Gastrocnemius medialis (tissue), 4 donors: ENCODE data around the gene ATRIP. TPM values are rescaled to one million over a fixed set of nuclear protein-coding genes. Genes with fewer than 3 reads are reported as not detected.

Source experiments
- ATAC-seq, 2 donors: fragments of 150-250 bp; one replicate each; pipeline ENCODE4 v1.9.1; 2016
- DNase-seq, 2 donors: peaks; one replicate each; pipeline ENCODE4 v3.0.0-alpha.2; 2019
- H3K27ac ChIP-seq, 4 donors: fragments of 200-600 bp; sonication (generic); 1 replicate in 1 of 4; 2 replicates in 3 of 4; pipeline ENCODE4 v1.5.1; 2016 to 2018; ENCODE audit warnings: mild to moderate bottlenecking in 2 of 4, moderate library complexity in 1 of 4
- H3K27me3 ChIP-seq, 3 donors: fragments of 200-600 bp; sonication (generic) in 2 of 3; 1 replicate in 1 of 3; 2 replicates in 2 of 3; pipeline versions ENCODE4 v1.5.1 to v1.6.0; 2016 to 2019; ENCODE audit warnings: mild to moderate bottlenecking in 1 of 3, moderate library complexity in 1 of 3
- H3K36me3 ChIP-seq, 2 donors: fragments of 200-600 bp; sonication (generic) in 1 of 2; one replicate each; pipeline ENCODE4 v1.5.1; 2017 to 2018
- H3K4me1 ChIP-seq, 2 donors: fragments of 200-600 bp; sonication (generic) in 1 of 2; one replicate each; pipeline ENCODE4 v1.5.1; 2016 to 2017; ENCODE audit warnings: mild to moderate bottlenecking in 2 of 2
- H3K4me3 ChIP-seq, 4 donors: fragments of 200-600 bp; sonication (generic) in 3 of 4; 1 replicate in 1 of 4; 2 replicates in 3 of 4; pipeline ENCODE4 v1.5.1; 2016 to 2019; ENCODE audit warnings: mild to moderate bottlenecking in 2 of 4
- H3K9me3 ChIP-seq, 3 donors: fragments of 200-600 bp; sonication (generic) in 2 of 3; 1 replicate in 1 of 3; 2 replicates in 2 of 3; pipeline ENCODE4 v1.5.1; 2016 to 2019
- POLR2A ChIP-seq, 2 donors: fragments of 450-650 bp; IDR thresholded peaks; one replicate each; pipeline ENCODE4 v1.6.1; 2017; ENCODE audit warnings: antibody characterized with exemption in 2 of 2, mild to moderate bottlenecking in 2 of 2, moderate library complexity in 2 of 2
- in situ Hi-C, 4 donors: fragments of 200-750 bp; cut with MboI; loops; one replicate each; pipeline versions ENCODE4 v1.15.0 to v1.8.0; 2017; ENCODE audit warnings: low sequenced_read_pairs in 4 of 4
- intact Hi-C: fragments of 100-400 bp; cut with DNase I; formaldehyde crosslinking; loops from one replicate; pipeline ENCODE4 v1.15.1; 2023; ENCODE audit warnings: low total_unique reads
- total RNA-seq, 4 donors: library from RNA; depleted of rRNA; stranded (reverse); fragments of >200 nt; gene quantifications; one replicate each; pipeline versions ENCODE4 v1.1.0 to v1.2.3, GENCODE V29; 2016
- TF ChIP-seq, protein P1 (sequence below), 5 experiments: fragments of 450-650 bp in 3 of 5; fragments of 200-600 bp in 2 of 5; sonication (generic) in 2 of 5; IDR thresholded peaks in 4 of 5; conservative IDR thresholded peaks in 1 of 5; 1 replicate in 4 of 5; 2 replicates in 1 of 5; pipeline ENCODE4 v1.5.1; 2016 to 2019; ENCODE audit warnings: antibody characterized with exemption in 5 of 5, mild to moderate bottlenecking in 3 of 5, moderate library complexity in 3 of 5

ATRIP gene
- total RNA-seq, 4 donors from 2014 or later = 4.8 to 7.2 (median 7.0) TPM

DNA sequence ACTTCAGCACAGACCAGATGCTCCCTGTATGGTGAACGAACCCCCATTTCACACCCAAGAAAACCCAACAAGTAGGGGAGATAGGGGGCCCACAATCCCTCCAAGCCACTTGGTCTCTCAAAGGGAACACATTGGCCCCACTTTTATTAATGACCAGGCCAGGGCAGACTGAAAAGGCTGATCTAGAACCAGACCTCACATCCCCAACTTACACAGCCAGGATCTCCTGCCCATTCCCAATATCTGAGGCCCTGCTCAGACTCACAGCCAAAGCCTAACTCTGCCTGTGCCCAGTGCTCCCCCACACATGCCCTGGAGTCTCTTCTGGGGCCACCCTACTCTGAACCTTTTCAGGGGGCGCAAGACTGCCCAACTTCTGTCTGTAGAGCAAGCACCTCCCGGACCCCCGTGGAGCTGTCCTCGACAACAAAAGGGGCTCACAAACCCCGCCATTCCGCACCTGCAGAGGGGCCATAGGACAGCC is 18.4 kb upstream of the ATRIP start:
- Histone ChIP-seq H3K36me3 (no peaks in the 10 kb centered on the region), H3K4me1 (peaks cover 5 to 9% of the 10 kb centered on the region in 2 donors)

DNA sequence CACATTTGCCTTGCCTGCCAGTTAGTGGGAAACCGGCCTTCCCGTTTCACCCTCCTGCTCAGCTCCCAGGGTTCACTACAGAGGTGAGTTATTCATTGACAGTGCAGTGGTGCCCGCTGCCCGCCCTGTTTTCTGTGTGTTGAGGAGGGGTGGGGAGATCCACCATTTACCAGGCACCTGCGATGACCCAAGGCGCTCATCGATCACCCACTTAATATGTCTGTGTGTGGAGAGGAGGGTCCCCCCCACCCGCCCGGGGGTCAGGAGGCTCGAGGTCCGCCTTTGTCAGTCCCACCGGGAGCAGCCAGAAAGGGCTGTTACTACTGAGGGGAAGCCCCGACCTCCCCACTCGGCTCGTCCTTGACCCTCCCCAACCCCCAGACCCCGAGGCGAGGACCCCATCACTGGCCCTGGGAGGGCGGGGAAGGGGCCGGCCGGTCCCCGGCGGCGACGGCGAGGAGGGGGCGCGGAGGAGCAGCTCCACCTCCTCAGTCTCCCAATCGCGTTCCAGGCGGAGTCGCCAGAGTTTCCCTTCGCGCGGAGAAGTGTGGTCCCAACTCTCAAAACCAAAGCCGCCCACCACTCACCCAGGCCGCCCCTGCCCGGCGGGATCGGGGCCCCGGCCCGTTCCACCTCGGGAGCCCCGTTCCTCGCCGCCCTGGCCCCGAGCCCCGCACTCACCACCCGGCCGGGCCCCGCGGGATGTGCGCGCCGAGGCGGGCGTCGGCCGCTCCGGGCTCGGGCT is 17.8 kb upstream of the ATRIP start:
- H3K4me3 ChIP-seq = peak overlapping the region; percentile 65 to 78 (median 74)
- peak overlapping the region; percentile 0 to 73 (median 58) for H3K27ac ChIP-seq
- in situ Hi-C loops = no loop called here
- ATAC-seq (peak; percentile 19 to 45), DNase-seq (no peak)
- peaks cover 0 to 10% (median 0%) of the 10 kb centered on the region in 3 donors for H3K27me3 ChIP-seq
- H3K36me3 ChIP-seq = no peaks in the 10 kb centered on the region
- H3K4me1 ChIP-seq = peaks cover 5 to 9% of the 10 kb centered on the region in 2 donors
- no peaks in the 10 kb centered on the region for H3K9me3 ChIP-seq
- TF ChIP-seq, protein P1, sequence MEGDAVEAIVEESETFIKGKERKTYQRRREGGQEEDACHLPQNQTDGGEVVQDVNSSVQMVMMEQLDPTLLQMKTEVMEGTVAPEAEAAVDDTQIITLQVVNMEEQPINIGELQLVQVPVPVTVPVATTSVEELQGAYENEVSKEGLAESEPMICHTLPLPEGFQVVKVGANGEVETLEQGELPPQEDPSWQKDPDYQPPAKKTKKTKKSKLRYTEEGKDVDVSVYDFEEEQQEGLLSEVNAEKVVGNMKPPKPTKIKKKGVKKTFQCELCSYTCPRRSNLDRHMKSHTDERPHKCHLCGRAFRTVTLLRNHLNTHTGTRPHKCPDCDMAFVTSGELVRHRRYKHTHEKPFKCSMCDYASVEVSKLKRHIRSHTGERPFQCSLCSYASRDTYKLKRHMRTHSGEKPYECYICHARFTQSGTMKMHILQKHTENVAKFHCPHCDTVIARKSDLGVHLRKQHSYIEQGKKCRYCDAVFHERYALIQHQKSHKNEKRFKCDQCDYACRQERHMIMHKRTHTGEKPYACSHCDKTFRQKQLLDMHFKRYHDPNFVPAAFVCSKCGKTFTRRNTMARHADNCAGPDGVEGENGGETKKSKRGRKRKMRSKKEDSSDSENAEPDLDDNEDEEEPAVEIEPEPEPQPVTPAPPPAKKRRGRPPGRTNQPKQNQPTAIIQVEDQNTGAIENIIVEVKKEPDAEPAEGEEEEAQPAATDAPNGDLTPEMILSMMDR (IDR thresholded peaks at IDR 0.05 in 4 of 5, conservative IDR thresholded peaks at IDR 0.05 in 1 of 5) = no peak
- TF ChIP-seq POLR2A (IDR thresholded peaks at IDR 0.05) = peak; percentile 27 to 44
- intact Hi-C loops = loop anchor here (1.0 kb wide), 1 partner anchor 38 kb away; a partner anchor contains a TSS

More for the DNA sequence above, 18.4 kb upstream of the ATRIP start:
- Histone ChIP-seq H3K4me3 (peak overlapping the region; percentile 65 to 78 (median 74)), H3K9me3 (no peaks in the 10 kb centered on the region), H3K27ac (peak overlapping the region; percentile 0 to 73 (median 58)), H3K27me3 (peaks cover 0 to 10% (median 0%) of the 10 kb centered on the region in 3 donors)
- DNase-seq (no peak), ATAC-seq (no peak)
- intact Hi-C loops (no loop called here), in situ Hi-C loops (no loop called here)
- TF ChIP-seq, protein P1 (IDR thresholded peaks at IDR 0.05 in 4 of 5, conservative IDR thresholded peaks at IDR 0.05 in 1 of 5) = no peak
- TF ChIP-seq POLR2A (IDR thresholded peaks at IDR 0.05) = no peak

DNA sequence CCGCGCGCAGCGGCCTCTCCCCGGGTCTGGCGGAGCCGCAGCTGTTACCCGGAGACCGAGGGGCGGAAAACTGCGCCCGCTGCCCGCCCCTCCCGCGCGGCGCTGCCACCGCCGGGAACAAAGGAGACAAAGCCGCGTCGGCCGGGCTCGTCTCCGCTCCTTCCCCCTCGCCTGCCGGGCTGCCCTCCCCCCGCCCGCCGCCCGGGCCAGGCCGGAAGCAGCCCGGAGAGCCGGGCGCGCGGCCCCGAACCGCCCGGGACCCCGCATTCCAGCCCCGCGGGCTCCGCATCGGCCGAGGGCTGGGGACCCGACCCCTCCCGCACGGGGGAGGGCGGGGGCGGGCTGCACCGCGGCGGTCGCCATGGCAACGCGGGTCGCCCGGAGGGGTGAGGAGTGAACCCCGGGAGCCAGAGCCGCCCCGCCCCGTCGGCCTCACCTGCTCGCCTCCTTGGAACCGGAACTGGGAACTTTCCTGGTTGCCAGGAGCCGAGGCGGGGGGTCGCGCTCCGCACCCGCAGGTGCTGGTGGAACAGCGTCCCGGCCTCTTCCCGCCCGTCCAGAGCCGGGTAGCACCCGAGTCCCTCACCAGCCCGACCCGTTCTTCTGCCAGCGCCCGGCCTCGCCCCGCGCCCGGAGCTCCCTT is 17.1 kb upstream of the ATRIP start:
- DNase-seq (peak in 1 of 2 donors; percentile 17), ATAC-seq (peak; percentile 52 to 57)
- Histone ChIP-seq H3K27ac (peak overlapping the region; percentile 23 to 73 (median 58)), H3K4me1 (peaks cover 5 to 9% of the 10 kb centered on the region in 2 donors), H3K27me3 (peaks cover 0 to 10% (median 0%) of the 10 kb centered on the region in 3 donors), H3K4me3 (peak overlapping the region; percentile 65 to 78 (median 74)), H3K9me3 (no peaks in the 10 kb centered on the region), H3K36me3 (no peaks in the 10 kb centered on the region)
- intact Hi-C loops = loop anchor here (1.0 kb wide), 1 partner anchor 37 kb away; a partner anchor contains a TSS
- in situ Hi-C loops = no loop called here
- TF ChIP-seq, protein P1 (IDR thresholded peaks at IDR 0.05 in 4 of 5, conservative IDR thresholded peaks at IDR 0.05 in 1 of 5) = no peak
- peak in 1 of 2 donors; percentile 4 for TF ChIP-seq POLR2A (IDR thresholded peaks at IDR 0.05)

DNA sequence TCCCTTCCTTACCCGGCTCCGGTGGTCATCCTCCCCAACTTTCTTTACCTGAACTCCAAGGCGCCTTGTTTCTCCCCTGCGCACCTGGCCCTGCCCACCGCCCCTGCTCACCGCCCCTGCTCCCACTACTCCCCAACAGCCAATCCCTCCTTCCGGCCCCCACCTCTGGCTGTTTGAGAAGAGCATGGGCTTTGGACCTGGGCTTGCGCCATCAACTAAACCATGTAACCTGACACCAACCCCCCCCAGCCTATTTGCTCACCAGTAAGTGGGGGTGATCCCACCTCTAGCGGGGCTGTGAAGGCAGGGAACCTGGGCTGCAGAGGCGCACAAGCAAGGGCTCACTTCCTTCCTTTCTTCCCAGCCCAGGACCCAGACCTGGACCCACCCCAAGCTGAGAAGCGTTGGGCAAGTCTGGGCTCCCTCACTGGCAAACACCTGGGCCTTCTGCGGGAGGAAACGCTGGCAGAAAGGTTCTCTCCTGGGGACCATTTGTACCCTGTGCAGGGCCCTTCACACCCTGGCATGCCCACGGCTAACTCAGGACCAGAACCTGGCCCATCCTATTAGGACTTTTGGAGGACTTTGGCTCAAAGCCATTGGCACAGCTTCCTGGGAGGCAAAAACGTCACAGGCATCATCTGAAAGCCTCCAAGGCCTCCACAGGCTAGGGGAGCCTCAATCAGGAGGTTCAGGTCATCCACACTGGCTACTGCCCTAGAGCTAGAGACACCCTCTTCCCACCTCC is 16.4 kb upstream of the ATRIP start, which contains the start of gene PLXNB1:
TSS of gene PLXNB1 (minus strand) at position 127 of the 748 bp plus-strand sequence. CDS start 5,475 bp downstream, outside the sequence.
- Histone ChIP-seq H3K4me3 (peak within 1 kb of the TSS; percentile 65 to 78 (median 74)), H3K4me1 (peaks cover 5 to 9% of the 10 kb centered on the region in 2 donors), H3K9me3 (no peaks in the 10 kb centered on the region), H3K27ac (peak within 1 kb of the TSS; percentile 23 to 73 (median 58)), H3K36me3 (no peaks in the 10 kb centered on the region), H3K27me3 (peaks cover 0 to 10% (median 0%) of the 10 kb centered on the region in 3 donors)
- DNase-seq (peak in 1 of 2 donors; percentile 49), ATAC-seq (peak; percentile 23 to 48)
- intact Hi-C loops = loop anchor here (1.0 kb wide), 1 partner anchor 36 kb away; a partner anchor contains a TSS
- in situ Hi-C loops = loop anchor here in 2 of 4 donors (10.0 kb wide), 1 partner anchor 155 kb away; no protein-coding TSS in a partner anchor
- no peak for TF ChIP-seq POLR2A (IDR thresholded peaks at IDR 0.05)
- TF ChIP-seq, protein P1 (IDR thresholded peaks at IDR 0.05 in 4 of 5, conservative IDR thresholded peaks at IDR 0.05 in 1 of 5) = no peak
